GM21381 (cell line): ENCODE results near the gene TBX21.

Source experiments
- ATAC-seq: cut with Tn5 transposase; IDR thresholded peaks from one replicate; pipeline ENCODE4 v1.9.1; 2021; ENCODE audit warnings: mild to moderate bottlenecking, moderate library complexity; ENCODE audit not compliant: unreplicated experiment

TBX21 gene

GRCh38 chr17:47733047-47733673 lies at the start of gene TBX21:
Gene TBX21 (plus strand): TSS chr17:47733236. CDS start chr17:47733455, 219 bp downstream.
- peak; percentile 54 for ATAC-seq

GRCh38 chr17:47684025-47684424 lies 49.0 kb upstream of the TBX21 start:
- ATAC-seq = no peak

GRCh38 chr17:47684535-47685193 lies 48.4 kb upstream of the TBX21 start:
- no peak for ATAC-seq

- ATAC-seq = no peak
These were observed 47.3 kb upstream of the TBX21 start for GRCh38 chr17:47685556-47686275.

GRCh38 chr17:47686276-47686635 lies 46.8 kb upstream of the TBX21 start:
- no peak for ATAC-seq

- no peak for ATAC-seq
These were observed 46.2 kb upstream of the TBX21 start for GRCh38 chr17:47686664-47687327.

- ATAC-seq = no peak
These were observed 45.7 kb upstream of the TBX21 start for GRCh38 chr17:47687328-47687690.

- ATAC-seq = no peak
These were observed 45.3 kb upstream of the TBX21 start for GRCh38 chr17:47687748-47688147.

GRCh38 chr17:47690121-47690520 lies 42.9 kb upstream of the TBX21 start:
- ATAC-seq = no peak

GRCh38 chr17:47692137-47692894 lies 40.7 kb upstream of the TBX21 start:
- ATAC-seq = no peak

GRCh38 chr17:47692895-47693730 lies 39.9 kb upstream of the TBX21 start:
- no peak for ATAC-seq

GRCh38 chr17:47693731-47694580 lies 39.1 kb upstream of the TBX21 start, which contains the start of gene TBKBP1:
Gene TBKBP1 (plus strand): TSS chr17:47694161. CDS start chr17:47696113, 1,952 bp downstream.
- no peak for ATAC-seq

- no peak for ATAC-seq
These were observed 38.2 kb upstream of the TBX21 start for GRCh38 chr17:47694581-47695428.

- no peak for ATAC-seq
These were observed 37.3 kb upstream of the TBX21 start for GRCh38 chr17:47695429-47696376.

- no peak for ATAC-seq
These were observed 36.1 kb upstream of the TBX21 start for GRCh38 chr17:47696717-47697642.
